ENCODE results near the gene METTL23. TPM values are rescaled to one million over a fixed set of nuclear protein-coding genes. Genes with fewer than 3 reads are reported as not detected.
"Not testable (repeated sequence)": the region's sequence is repeated elsewhere in the genome, so short reads cannot be mapped to it uniquely, and the experiment has no call there.

Gene METTL23
- polyA plus RNA-seq, 3 donors: 37.9 to 71.3 (median 56.5) TPM

DNA sequence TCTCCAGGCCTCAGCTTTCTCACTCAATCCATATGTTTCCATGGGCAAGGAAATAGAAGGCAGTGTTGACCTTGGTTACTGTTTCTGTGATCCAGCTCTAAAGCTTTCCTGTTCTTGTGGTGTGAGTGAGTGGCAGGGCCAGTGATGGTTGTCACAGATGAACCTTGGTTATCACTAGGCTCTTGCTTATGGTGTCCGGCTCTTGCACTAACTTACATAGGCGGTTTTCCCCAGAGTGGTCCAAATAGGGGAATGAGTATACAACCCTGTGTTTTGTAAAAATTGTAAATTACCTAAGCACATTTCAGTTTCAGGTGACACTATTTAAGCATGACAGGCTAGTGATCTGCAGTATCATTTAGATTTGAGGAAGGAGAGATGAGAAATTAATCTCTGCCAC, 18.1 kb downstream of the METTL23 start:
- intact Hi-C loops (cut with micrococcal nuclease): no loop called here
- no peaks in the 10 kb centered on the region for H3K9me3 ChIP-seq (replicated peaks in 1 of 2; ENCODE audit: control insufficient read depth in 1 of 2, insufficient read depth in 1 of 2, low read length in 2 of 2)
- TF ChIP-seq, protein P1, sequence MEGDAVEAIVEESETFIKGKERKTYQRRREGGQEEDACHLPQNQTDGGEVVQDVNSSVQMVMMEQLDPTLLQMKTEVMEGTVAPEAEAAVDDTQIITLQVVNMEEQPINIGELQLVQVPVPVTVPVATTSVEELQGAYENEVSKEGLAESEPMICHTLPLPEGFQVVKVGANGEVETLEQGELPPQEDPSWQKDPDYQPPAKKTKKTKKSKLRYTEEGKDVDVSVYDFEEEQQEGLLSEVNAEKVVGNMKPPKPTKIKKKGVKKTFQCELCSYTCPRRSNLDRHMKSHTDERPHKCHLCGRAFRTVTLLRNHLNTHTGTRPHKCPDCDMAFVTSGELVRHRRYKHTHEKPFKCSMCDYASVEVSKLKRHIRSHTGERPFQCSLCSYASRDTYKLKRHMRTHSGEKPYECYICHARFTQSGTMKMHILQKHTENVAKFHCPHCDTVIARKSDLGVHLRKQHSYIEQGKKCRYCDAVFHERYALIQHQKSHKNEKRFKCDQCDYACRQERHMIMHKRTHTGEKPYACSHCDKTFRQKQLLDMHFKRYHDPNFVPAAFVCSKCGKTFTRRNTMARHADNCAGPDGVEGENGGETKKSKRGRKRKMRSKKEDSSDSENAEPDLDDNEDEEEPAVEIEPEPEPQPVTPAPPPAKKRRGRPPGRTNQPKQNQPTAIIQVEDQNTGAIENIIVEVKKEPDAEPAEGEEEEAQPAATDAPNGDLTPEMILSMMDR (IDR thresholded peaks at IDR 0.05): no peak
- H3K4me2 ChIP-seq (replicated peaks; ENCODE audit: extremely low read depth, low read length, poor library complexity, severe bottlenecking): no peak overlapping the region
- no peak overlapping the region for H3K9ac ChIP-seq (ENCODE audit: insufficient read depth, low read length, poor library complexity, severe bottlenecking)
- peaks cover 47 to 89% of the 10 kb centered on the region in 2 donors for H3K36me3 ChIP-seq (replicated peaks in 1 of 2; ENCODE audit: control insufficient read depth in 1 of 2, insufficient read depth in 2 of 2, low read length in 2 of 2)
- H2AFZ ChIP-seq (ENCODE audit: insufficient read depth, low read depth, low read length, poor library complexity, severe bottlenecking): no peak overlapping the region
- no peaks in the 10 kb centered on the region for H3K4me1 ChIP-seq (ENCODE audit: control insufficient read depth in 1 of 2, insufficient read depth in 2 of 2, low read length in 2 of 2)
- peaks cover under 1% of the 10 kb centered on the region for H3K79me2 ChIP-seq (ENCODE audit: insufficient read depth, low read length)
- H3K9me3 Mint-ChIP-seq: no peaks in the 10 kb centered on the region
- no peak overlapping the region for H3K4me3 Mint-ChIP-seq
- no peak overlapping the region for H3K27ac ChIP-seq (ENCODE audit: low read depth in 1 of 2, low read length in 2 of 2)
- H3K4me3 ChIP-seq (replicated peaks in 1 of 3; ENCODE audit: low read depth in 2 of 3, low read length in 3 of 3): no peak overlapping the region
- H3K4me1 Mint-ChIP-seq: peaks cover 4% of the 10 kb centered on the region
- DNase-seq: no peak
- H4K20me1 ChIP-seq (ENCODE audit: insufficient read depth, low read length): no peaks in the 10 kb centered on the region
- H3K27ac Mint-ChIP-seq: no peak overlapping the region
- H3K27me3 ChIP-seq (ENCODE audit: control insufficient read depth in 2 of 2, insufficient read depth in 2 of 2, low read length in 2 of 2): no peaks in the 10 kb centered on the region
- no peaks in the 10 kb centered on the region for H3K27me3 Mint-ChIP-seq (ENCODE audit: low read depth in 3 of 3)
- H3K36me3 Mint-ChIP-seq: peaks cover 65 to 88% of the 10 kb centered on the region in 2 donors
- WGBS (ENCODE audit: insufficient coverage): no CpG with 5 or more reads among the region's 2 CpGs

DNA sequence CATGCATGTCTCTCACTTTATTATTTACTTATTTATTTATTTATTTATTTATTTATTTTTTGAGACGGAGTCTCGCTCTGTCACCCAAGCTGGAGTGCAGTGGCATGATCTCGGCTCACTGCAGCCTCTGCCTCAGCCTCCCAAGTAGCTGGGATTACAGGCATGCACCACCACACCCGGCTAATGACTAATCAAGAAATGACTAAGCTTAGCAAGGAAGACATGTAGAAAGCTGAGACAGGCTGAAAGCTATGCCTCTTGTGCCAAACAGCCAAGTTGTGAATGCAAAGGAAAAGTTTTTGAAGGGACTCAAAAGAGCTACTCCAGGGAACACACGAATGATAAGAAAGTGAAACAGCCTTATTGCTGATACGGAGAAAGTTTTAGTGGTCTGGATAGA, 19.1 kb downstream of the METTL23 start:
- H3K27me3 Mint-ChIP-seq (ENCODE audit: low read depth in 3 of 3); H3K4me2 ChIP-seq (replicated peaks; ENCODE audit: extremely low read depth, low read length, poor library complexity, severe bottlenecking); H3K79me2 ChIP-seq (ENCODE audit: insufficient read depth, low read length); H4K20me1 ChIP-seq (ENCODE audit: insufficient read depth, low read length); H3K27ac ChIP-seq (ENCODE audit: low read depth in 1 of 2, low read length in 2 of 2); H3K4me3 ChIP-seq (replicated peaks in 1 of 3; ENCODE audit: low read depth in 2 of 3, low read length in 3 of 3); H3K4me3 Mint-ChIP-seq; H3K9ac ChIP-seq (ENCODE audit: insufficient read depth, low read length, poor library complexity, severe bottlenecking); H3K27ac Mint-ChIP-seq; intact Hi-C loops (cut with micrococcal nuclease); H3K4me1 Mint-ChIP-seq; H3K27me3 ChIP-seq (ENCODE audit: control insufficient read depth in 2 of 2, insufficient read depth in 2 of 2, low read length in 2 of 2); H2AFZ ChIP-seq (ENCODE audit: insufficient read depth, low read depth, low read length, poor library complexity, severe bottlenecking); DNase-seq; H3K4me1 ChIP-seq (ENCODE audit: control insufficient read depth in 1 of 2, insufficient read depth in 2 of 2, low read length in 2 of 2); H3K9me3 Mint-ChIP-seq; H3K9me3 ChIP-seq (replicated peaks in 1 of 2; ENCODE audit: control insufficient read depth in 1 of 2, insufficient read depth in 1 of 2, low read length in 2 of 2): not testable (repeated sequence)
- peaks cover 47 to 96% of the 10 kb centered on the region in 2 donors for H3K36me3 ChIP-seq (replicated peaks in 1 of 2; ENCODE audit: control insufficient read depth in 1 of 2, insufficient read depth in 2 of 2, low read length in 2 of 2)
- H3K36me3 Mint-ChIP-seq: peaks cover 68 to 98% of the 10 kb centered on the region in 2 donors
- WGBS (ENCODE audit: insufficient coverage): no CpG with 5 or more reads among the region's 6 CpGs

Measured in CD14-positive monocyte (primary cell).